Activated CD4-positive, alpha-beta T cell treated with anti-CD3 and anti-CD28 coated beads, Interleukin-2, amount 50 U/mL, for 4 hours (primary cell): ENCODE results near the gene NGF.

Source experiments
- DNase-seq, 2 experiments: peaks; one replicate each; pipeline ENCODE4 v3.0.0-alpha.2; 2020

NGF gene

DNA sequence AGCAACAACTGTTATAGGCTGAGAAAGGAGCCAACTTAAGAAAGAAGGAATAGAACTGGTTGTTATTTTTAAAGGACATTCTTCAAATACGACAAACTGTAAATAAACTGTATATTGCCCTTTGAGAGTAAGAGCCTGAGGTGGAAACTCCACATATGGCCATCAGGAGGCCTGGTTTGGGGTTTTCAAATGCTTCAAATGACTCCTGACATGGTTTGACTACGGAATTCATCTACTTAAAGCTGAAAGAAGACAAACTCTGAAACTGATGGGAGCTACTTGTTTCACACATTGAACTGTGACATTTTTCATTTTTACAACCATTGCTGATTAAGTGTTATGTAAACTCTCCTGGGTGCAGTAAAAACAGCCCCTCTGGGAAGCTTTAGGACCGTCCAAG, 59.8 kb downstream of the NGF start:
- DNase-seq, result no peak

DNA sequence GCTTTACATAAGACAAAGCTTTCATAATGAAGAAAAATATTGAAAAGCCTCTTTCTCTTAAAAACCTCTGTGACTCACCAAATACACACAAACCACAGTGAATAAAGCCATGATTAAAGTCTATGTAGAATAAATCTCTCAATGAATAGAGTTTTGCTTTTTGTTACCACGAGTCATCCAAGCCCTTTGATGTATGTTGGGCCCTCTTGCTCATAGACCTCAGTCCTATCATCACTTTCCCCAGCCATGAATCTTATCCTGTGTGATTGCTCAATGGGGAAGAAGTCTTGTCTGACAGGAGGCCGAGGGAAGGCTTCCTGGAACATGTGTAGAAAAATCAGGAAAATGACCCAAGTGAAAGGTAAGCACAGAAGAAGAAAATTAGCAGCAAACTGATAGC, 60.8 kb downstream of the NGF start:
- no peak for DNase-seq

GRCh38 chr1:115275216-115275615, 62.8 kb downstream of the NGF start:
- no peak for DNase-seq

GRCh38 chr1:115274467-115274866, 63.6 kb downstream of the NGF start:
- no peak for DNase-seq

- no peak for DNase-seq
Observed at GRCh38 chr1:115266729-115267421, 71.2 kb downstream of the NGF start.

- no peak for DNase-seq
Observed at GRCh38 chr1:115265099-115265498, 73.0 kb downstream of the NGF start.

DNA sequence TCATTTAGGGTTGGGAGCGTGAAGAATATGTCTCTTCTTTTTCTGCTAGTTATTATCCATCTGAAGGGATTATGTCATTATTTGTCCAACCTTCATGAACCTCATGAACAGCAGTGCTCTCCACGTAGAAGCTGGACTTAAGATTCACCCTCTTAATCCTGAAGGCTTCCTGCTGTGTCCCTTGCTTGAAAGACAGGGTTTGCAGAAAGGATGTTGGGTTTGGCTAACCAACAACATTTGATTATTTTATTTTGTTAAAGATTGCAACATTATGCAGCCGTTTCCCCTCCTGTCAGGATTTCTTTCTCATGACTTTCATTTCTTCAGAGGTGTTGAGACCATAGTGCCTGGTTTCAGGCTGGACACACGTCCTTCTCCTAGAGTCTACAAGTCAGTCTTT, 75.2 kb downstream of the NGF start:
- no peak for DNase-seq

DNA sequence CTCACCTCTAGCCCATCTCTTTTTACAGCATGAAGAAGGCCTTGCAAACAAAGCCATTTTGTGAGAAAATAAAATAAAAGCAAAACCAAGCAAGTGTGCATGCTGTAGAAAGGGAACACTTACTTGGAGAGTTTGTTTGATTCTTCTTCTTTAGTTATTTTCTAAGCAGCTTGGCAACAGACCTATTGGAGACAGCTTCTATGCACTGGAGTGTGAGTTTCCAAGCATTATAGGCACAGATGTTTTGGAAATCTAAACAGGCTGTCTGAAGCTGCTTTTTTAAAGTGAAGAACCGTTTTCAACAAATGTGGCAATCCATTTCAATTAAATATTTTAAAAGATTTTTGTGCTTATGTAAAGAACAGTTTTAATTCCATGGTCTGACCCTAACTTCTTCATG, 76.6 kb downstream of the NGF start:
- no peak for DNase-seq

DNA sequence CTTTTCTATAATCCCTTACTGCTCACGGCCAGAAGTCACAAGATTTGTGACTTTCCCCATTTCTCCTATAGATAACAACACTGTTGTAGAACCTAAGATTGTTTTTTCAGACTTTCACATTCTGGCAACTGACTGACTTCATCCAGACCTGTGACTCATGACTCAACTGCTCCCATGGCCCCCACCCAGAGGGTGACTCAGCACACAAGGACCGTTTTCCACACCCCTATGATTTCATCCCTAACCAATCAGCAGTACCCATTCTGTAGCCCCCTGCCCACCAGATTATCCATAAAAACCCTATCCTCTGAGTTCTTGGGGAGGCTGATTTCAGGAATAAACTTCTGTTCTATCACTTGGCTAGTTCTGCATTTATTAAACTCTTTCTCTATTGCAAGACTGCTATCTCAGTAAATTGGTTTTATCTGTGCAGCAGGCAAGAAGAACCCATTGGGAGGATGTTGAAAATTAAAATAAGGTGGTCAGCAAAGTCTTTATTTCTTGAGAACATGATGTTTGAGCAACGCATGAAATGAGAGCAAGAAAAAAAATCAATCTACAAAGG, 79.7 kb downstream of the NGF start:
- no peak for DNase-seq

DNA sequence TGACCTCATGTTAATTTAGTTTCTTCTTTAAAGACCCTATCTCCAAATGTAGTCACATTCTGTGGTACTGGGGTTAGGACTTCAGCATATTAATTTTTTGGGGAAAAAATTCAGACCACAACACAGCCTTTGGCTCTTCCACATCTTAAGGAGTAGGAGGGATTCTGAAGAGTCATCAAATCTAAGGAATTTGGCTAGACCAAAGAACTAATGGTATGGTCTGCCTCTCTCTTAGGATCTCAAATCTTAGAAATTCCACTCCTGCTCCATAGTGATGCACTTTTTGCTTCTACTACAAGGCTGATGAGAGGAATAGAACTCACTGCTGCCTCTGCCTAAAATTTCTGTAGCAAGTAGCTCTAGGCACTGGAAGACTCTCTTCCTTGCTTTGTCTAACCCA, 80.5 kb downstream of the NGF start:
- DNase-seq, result no peak

DNA sequence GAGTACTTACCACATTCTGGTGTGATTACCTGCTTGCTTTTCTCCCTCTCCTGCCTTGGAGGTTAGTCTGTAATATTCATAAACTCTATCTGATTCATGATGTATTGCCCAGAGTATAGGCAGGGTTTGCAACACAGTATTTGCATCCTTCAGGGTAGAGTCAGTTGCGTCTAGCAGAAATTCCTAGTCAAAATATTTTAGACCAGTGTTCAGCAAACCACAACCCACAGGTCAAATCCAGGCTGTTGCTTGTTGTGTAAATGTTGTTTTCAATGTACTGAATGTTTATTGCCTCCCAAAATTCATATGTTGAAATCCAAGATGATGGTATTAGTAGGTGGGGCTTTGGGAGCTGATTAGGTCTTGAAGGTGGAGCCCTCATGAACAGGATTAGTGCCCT, 82.9 kb downstream of the NGF start:
- DNase-seq, result no peak

DNA sequence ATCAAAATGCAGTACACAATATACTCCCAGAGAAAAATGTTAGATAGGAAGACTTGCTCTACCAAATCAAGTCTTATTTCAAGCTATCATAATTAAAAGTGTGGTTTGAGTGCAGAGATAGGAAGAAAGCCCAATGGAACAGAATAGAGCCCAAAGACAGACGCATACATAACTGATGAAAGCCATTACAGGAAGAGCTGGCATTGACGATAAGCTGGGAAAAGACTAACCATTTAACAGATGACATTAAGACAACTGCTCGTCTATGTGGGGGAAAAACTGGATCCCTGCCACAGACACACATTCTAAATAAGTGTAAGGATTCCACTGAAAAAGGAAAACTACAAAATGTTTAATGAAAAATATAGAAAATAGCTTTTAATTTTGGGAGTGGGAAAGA, 85.5 kb downstream of the NGF start:
- no peak for DNase-seq

DNA sequence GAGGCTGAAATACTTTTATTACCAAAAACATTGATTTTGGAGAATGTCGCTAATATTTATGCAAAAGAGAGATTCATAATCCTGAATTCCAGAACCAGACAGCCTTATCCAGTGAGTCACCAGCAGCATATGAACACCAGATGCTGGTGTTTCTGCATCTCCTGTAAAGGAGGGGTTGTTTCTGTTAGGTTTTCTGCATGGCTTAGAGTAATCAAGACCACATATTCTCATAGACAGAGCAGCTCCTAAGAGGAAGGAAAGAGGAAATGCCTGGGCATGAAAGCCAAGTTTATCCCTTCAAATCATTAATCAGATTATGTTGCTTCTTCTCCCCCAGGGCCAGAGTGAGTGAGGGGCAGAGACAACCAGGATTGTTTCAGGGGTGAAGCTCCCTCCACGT, 86.2 kb downstream of the NGF start:
- DNase-seq, result no peak

DNA sequence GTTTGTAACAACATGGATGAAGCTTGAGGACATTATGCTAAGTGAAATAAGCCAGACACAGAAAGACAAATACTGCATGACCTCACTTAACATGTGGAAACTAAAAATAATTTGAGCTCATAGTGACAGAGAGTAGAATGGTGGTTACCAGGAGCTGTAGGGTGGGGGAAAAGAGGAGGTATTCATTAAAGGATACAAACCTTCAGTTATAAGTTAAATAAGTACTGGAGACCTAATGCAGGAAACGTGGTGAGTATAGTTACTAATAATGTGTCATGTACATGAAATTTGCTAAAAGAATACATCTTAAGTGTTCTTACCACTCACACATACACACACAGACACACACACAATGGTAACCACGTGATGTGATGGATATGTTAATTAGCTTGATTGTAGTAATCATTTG, 86.7 kb downstream of the NGF start:
- no peak for DNase-seq

DNA sequence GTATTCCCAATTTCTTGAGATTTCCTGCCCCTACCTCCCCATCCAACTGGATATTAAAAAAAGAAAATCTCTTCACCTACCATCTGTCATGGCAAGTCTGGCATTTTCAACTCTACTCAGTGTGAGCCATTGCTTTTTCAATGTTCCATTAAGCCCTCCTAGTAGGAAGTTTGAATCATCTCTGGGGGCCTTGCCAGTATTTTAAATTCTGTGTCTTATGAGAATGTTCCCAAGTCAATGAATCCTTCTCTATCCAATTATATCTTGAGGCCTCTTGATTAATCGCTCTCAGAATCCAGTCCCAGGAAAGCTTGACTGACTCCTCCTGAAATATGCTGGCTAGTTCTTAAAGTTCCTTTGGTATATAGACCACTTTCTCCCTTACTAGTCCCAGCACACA, 91.5 kb downstream of the NGF start:
- no peak for DNase-seq

DNA sequence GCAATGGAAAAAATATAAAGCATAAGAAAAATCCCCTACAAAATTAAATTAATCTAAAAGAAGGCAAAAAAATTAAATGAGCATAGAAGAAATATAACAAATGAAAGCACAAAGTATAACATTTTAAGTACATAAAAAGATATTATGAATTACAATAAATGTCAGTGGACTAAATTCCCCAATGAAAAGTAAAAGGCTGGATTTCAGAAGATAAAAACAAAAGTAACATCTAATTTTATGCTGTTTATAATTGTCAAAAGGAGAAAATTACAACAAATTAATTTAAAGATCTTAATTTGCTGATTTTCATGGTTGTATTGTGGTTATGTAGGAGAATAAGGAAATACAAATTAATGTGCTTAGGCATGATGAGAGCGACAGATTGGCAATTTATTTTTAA, 92.8 kb downstream of the NGF start:
- DNase-seq, result no peak

DNA sequence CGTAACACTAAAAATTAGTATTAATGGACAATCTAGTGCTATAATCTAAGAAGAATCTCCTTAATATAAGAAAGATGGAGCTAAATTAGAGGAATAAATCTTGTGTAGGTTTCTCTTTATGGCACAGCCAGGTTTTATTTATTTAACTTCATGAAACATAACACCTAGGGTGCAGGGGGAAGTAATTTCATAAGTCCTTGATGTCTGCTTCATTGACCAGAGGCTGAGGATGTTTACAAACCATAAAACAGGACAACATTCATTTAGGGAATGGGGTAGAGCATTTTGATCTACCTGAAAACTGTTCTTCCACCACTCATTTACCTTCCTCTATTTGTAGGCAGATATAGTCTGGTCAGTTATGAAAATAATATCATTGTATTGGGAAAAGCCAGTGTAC, 95.5 kb downstream of the NGF start:
- no peak for DNase-seq

DNA sequence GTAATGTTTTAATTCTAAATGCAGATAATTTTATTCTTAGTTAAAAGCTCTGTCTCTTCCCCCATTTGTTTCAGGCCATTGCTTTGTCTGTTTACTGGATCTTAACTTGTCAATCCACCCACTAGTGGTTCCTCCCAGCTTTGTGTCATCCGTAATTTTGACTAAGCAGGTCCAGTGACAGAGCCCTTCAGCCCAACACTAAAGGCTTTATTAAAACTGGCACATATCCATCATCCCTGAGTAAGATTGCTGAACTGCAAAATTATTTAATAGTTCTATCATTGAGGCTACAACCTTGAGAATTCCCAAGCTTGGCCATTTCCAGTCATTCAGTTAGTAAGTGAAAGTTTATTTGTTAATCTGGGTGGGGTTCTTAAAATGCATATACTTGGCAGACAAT, 96.7 kb downstream of the NGF start:
- no peak for DNase-seq

GRCh38 chr1:115240297-115240696, 97.8 kb downstream of the NGF start:
- no peak for DNase-seq

GRCh38 chr1:115239426-115239825, 98.6 kb downstream of the NGF start:
- DNase-seq, result no peak

GRCh38 chr1:115239148-115239422, 99.0 kb downstream of the NGF start:
- DNase-seq, result no peak

- no peak for DNase-seq
Observed at GRCh38 chr1:115238336-115239147, 99.5 kb downstream of the NGF start.

DNA sequence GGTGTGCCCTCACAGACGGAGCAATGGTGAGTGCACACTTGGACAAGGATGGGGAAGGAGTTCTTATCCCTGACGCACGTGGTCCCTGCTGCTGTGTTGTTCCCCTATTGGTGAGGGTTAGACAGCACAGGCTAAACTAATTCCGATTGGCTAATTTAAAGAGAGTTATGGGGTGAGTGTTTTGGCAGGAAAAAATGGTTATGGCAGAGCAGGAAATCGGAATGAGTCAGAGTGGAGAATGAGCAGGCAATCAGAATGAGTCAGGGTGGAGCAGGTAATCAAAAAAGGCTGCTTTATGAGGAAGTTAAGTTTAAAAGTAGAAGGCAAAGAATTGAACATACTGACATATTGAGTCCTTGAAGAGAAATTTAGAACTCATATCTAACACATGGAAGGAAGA, 100.5 kb downstream of the NGF start:
- DNase-seq, result no peak

DNA sequence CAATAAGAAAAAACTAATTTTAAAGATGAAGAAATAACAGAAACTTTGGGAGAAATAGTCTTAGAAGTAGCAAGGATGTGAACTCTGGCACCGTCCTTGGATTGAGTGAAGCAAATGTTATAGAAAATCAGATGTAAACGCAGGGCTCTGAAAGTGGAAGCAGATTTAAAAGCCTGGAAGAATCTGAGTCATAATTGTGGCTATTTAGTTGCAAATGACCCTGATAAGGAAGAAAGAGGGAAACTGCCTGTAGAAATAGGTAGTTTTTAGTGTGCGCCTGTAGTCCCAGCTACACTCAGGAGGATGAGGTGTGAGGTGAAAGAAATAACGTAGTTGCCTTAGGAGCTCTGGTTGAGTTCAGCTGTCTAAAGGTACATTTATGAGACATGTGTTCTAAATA, 101.0 kb downstream of the NGF start:
- no peak for DNase-seq
